Neural crest cell (in vitro differentiated cells): ENCODE measurements around the gene TBATA. TPM values are rescaled to one million over a fixed set of nuclear protein-coding genes. Genes with fewer than 3 reads are reported as not detected.

Source experiments
- DNase-seq: peaks from one replicate; pipeline ENCODE4 v3.0.0; 2021; ENCODE audit warnings: low read depth, mixed read lengths, low spot score
- H3K27ac Mint-ChIP-seq: one replicate; pipeline ENCODE4 v1.8.0; 2021; ENCODE audit warnings: mild to moderate bottlenecking, mixed read lengths; ENCODE audit not compliant: unreplicated experiment
- H3K27me3 Mint-ChIP-seq: 2 replicates; pipeline ENCODE4 v1.8.0; 2021; ENCODE audit warnings: low read depth, mild to moderate bottlenecking, mixed read lengths
- H3K36me3 Mint-ChIP-seq: 2 replicates; pipeline ENCODE4 v1.8.0; 2021; ENCODE audit warnings: low read depth, mild to moderate bottlenecking, mixed read lengths
- H3K4me1 Mint-ChIP-seq: 2 replicates; pipeline ENCODE4 v1.8.0; 2021; ENCODE audit warnings: mixed read lengths
- H3K4me3 Mint-ChIP-seq: one replicate; pipeline ENCODE4 v1.8.0; 2021; ENCODE audit warnings: mild to moderate bottlenecking, mixed read lengths
- H3K9me3 Mint-ChIP-seq: 2 replicates; pipeline ENCODE4 v1.8.0; 2021; ENCODE audit warnings: mixed read lengths
- CTCF ChIP-seq: fragments of 200-600 bp; sonication (generic); conservative IDR thresholded peaks from 2 replicates; pipeline ENCODE4 v1.5.0; 2021; ENCODE audit warnings: antibody characterized with exemption, mild to moderate bottlenecking
- total RNA-seq: library from RNA; stranded (reverse); gene quantifications from 2 replicates; pipeline ENCODE4 v1.2.1, GENCODE V29; 2021

TBATA gene
- total RNA-seq, 1 donor from 2014 or later: not detected

GRCh38 chr10:70751991-70752390 is 33.2 kb downstream of the TBATA start:
- H3K27me3 Mint-ChIP-seq: no peaks in the 10 kb centered on the region
- no peaks in the 10 kb centered on the region for H3K36me3 Mint-ChIP-seq
- H3K4me1 Mint-ChIP-seq: no peaks in the 10 kb centered on the region
- no peak overlapping the region for H3K27ac Mint-ChIP-seq
- no peak overlapping the region for H3K4me3 Mint-ChIP-seq
- no peak for TF ChIP-seq CTCF
- no peaks in the 10 kb centered on the region for H3K9me3 Mint-ChIP-seq
- no peak for DNase-seq

GRCh38 chr10:70751356-70751755 is 33.8 kb downstream of the TBATA start:
- no peak for TF ChIP-seq CTCF
- no peaks in the 10 kb centered on the region for H3K27me3 Mint-ChIP-seq
- H3K27ac Mint-ChIP-seq: no peak overlapping the region
- H3K9me3 Mint-ChIP-seq: no peaks in the 10 kb centered on the region
- no peaks in the 10 kb centered on the region for H3K4me1 Mint-ChIP-seq
- H3K36me3 Mint-ChIP-seq: no peaks in the 10 kb centered on the region
- no peak for DNase-seq
- H3K4me3 Mint-ChIP-seq: no peak overlapping the region

- Mint-ChIP-seq H3K27me3 (no peaks in the 10 kb centered on the region), H3K36me3 (no peaks in the 10 kb centered on the region), H3K4me3 (no peak overlapping the region), H3K9me3 (no peaks in the 10 kb centered on the region), H3K27ac (no peak overlapping the region), H3K4me1 (no peaks in the 10 kb centered on the region)
- TF ChIP-seq CTCF: no peak
- DNase-seq: no peak
Observed at GRCh38 chr10:70750156-70750703, 34.9 kb downstream of the TBATA start.

- Mint-ChIP-seq H3K27me3 (no peaks in the 10 kb centered on the region), H3K4me1 (no peaks in the 10 kb centered on the region), H3K4me3 (no peak overlapping the region), H3K9me3 (no peaks in the 10 kb centered on the region), H3K27ac (no peak overlapping the region), H3K36me3 (no peaks in the 10 kb centered on the region)
- no peak for TF ChIP-seq CTCF
- no peak for DNase-seq
Observed at GRCh38 chr10:70749756-70750155, 35.4 kb downstream of the TBATA start.

- Mint-ChIP-seq H3K4me3 (no peak overlapping the region), H3K36me3 (no peaks in the 10 kb centered on the region), H3K4me1 (no peaks in the 10 kb centered on the region), H3K27ac (no peak overlapping the region), H3K9me3 (no peaks in the 10 kb centered on the region), H3K27me3 (no peaks in the 10 kb centered on the region)
- no peak for DNase-seq
- TF ChIP-seq CTCF: no peak
Observed at GRCh38 chr10:70748801-70749573, 36.2 kb downstream of the TBATA start.
